HL-60 (cell line): ENCODE measurements around the gene RAPGEF2.

ENCODE experiments used
- DNase-seq, 2 experiments: peaks; one replicate each; pipeline ENCODE4 v3.0.0-alpha.2; 2010 to 2020; ENCODE audit warnings: low read depth in 1 of 2, low spot score in 1 of 2
- H3K27ac ChIP-seq: fragments of 250-450 bp; sonication (Bioruptor Pico); replicated peaks from 2 replicates; pipeline ENCODE4 v1.5.1; 2020; ENCODE audit warnings: mild to moderate bottlenecking, moderate library complexity
- H3K27me3 ChIP-seq: fragments of 250-450 bp; sonication (Bioruptor Pico); 2 replicates; pipeline ENCODE4 v1.5.1; 2021; ENCODE audit warnings: mild to moderate bottlenecking, moderate library complexity; ENCODE audit not compliant: insufficient read depth, poor library complexity, severe bottlenecking
- H3K4me3 ChIP-seq: replicated peaks from 2 replicates; pipeline ENCODE4 v1.5.1; 2011; ENCODE audit warnings: mild to moderate bottlenecking, control low read depth, low read length; ENCODE audit not compliant: insufficient read depth
- CTCF ChIP-seq: IDR thresholded peaks from one replicate; pipeline ENCODE4 v1.5.1; 2011; ENCODE audit warnings: low read length, control low read depth, inconsistent platforms; ENCODE audit not compliant: insufficient read depth
- GABPA ChIP-seq: IDR thresholded peaks from 2 replicates; pipeline ENCODE4 v1.6.1; 2012; ENCODE audit warnings: low read depth
- POLR2AphosphoS5 ChIP-seq: IDR thresholded peaks from 2 replicates; pipeline ENCODE4 v1.6.1; 2012; ENCODE audit warnings: low read depth
- REST ChIP-seq: IDR thresholded peaks from 2 replicates; pipeline ENCODE4 v1.6.1; 2012; ENCODE audit warnings: low read depth; ENCODE audit not compliant: insufficient replicate concordance
- SPI1 ChIP-seq: IDR thresholded peaks from 2 replicates; pipeline ENCODE4 v1.6.1; 2012; ENCODE audit warnings: low read depth, mild to moderate bottlenecking, borderline replicate concordance

RAPGEF2 gene

GRCh38 chr4:159169404-159170302, 66.8 kb downstream of the RAPGEF2 start:
- Histone ChIP-seq H3K27me3 (no peaks in the 10 kb centered on the region), H3K27ac (no peak overlapping the region), H3K4me3 (no peak overlapping the region)
- TF ChIP-seq POLR2AphosphoS5 (no peak), REST (no peak), GABPA (no peak), SPI1 (no peak), CTCF (no peak)
- no peak for DNase-seq

GRCh38 chr4:159171287-159171686, 68.4 kb downstream of the RAPGEF2 start:
- DNase-seq = no peak
- no peak for TF ChIP-seq REST
- TF ChIP-seq POLR2AphosphoS5 = no peak
- no peak for TF ChIP-seq CTCF
- no peak for TF ChIP-seq SPI1
- no peak for TF ChIP-seq GABPA

GRCh38 chr4:159173886-159174285, 71.0 kb downstream of the RAPGEF2 start:
- H3K4me3 ChIP-seq = no peak overlapping the region
- no peak overlapping the region for H3K27ac ChIP-seq
- TF ChIP-seq CTCF (no peak), POLR2AphosphoS5 (no peak), REST (no peak), GABPA (no peak), SPI1 (no peak)
- no peaks in the 10 kb centered on the region for H3K27me3 ChIP-seq
- DNase-seq = no peak

More at GRCh38 chr4:159171287-159171686, 68.4 kb downstream of the RAPGEF2 start:
- H3K27me3 ChIP-seq = no peaks in the 10 kb centered on the region
- no peak overlapping the region for H3K27ac ChIP-seq
- no peak overlapping the region for H3K4me3 ChIP-seq
